Activated naive CD4-positive, alpha-beta T cell treated with anti-CD3 and anti-CD28 coated beads, Interleukin-2, amount 10 ng/mL, durations not matched to agents 7 days and 5 days (primary cell): ENCODE results near the gene ATF4.

Source experiments
- CTCF ChIA-PET: fragments of 350-600 bp; sonication (Branson Sonifier 250); formaldehyde crosslinking; loops from one replicate; lab custom pipeline; 2021; ENCODE audit warnings: antibody characterized with exemption; lab: Charles Lee
- DNase-seq: peaks from one replicate; pipeline ENCODE4 v3.0.0-alpha.2; 2020
- H3K27ac Mint-ChIP-seq: one replicate; pipeline ENCODE4 v1.8.0; 2021; ENCODE audit warnings: mild to moderate bottlenecking, moderate library complexity, mixed read lengths
- H3K27me3 Mint-ChIP-seq: one replicate; pipeline ENCODE4 v1.8.0; 2021; ENCODE audit warnings: mild to moderate bottlenecking, mixed read lengths
- H3K36me3 Mint-ChIP-seq: one replicate; pipeline ENCODE4 v1.8.0; 2021; ENCODE audit warnings: mixed read lengths
- H3K4me1 Mint-ChIP-seq: one replicate; pipeline ENCODE4 v1.8.0; 2021; ENCODE audit warnings: mixed read lengths
- H3K4me3 Mint-ChIP-seq: one replicate; pipeline ENCODE4 v1.8.0; 2021; ENCODE audit warnings: mild to moderate bottlenecking, moderate library complexity, mixed read lengths
- H3K9me3 Mint-ChIP-seq: one replicate; pipeline ENCODE4 v1.8.0; 2021; ENCODE audit warnings: mixed read lengths

The ATF4 gene

GRCh38 chr22:39532215-39533073 is 12.1 kb downstream of the ATF4 start, which contains the start of gene RPS19BP1:
Gene RPS19BP1 (minus strand): TSS chr22:39532748. CDS start chr22:39532738, 10 bp downstream.
- Mint-ChIP-seq H3K4me1 (peaks cover 64% of the 10 kb centered on the region), H3K27ac (peak within 1 kb of the TSS; percentile 93), H3K36me3 (peaks cover 34% of the 10 kb centered on the region), H3K27me3 (no peaks in the 10 kb centered on the region), H3K4me3 (peak within 1 kb of the TSS; percentile 98), H3K9me3 (no peaks in the 10 kb centered on the region)
- DNase-seq = peak; percentile 100
- CTCF ChIA-PET = interaction anchor here (1.6 to 7.0 kb wide), 4 partner anchors 16 to 216 kb away, joined by 5 to 216 read pairs (median 38); no protein-coding TSS in a partner anchor

GRCh38 chr22:39534092-39534506 is 13.7 kb downstream of the ATF4 start:
- peak overlapping the region; percentile 72 for H3K27ac Mint-ChIP-seq
- no peak overlapping the region for H3K4me3 Mint-ChIP-seq
- peaks cover 47% of the 10 kb centered on the region for H3K4me1 Mint-ChIP-seq
- CTCF ChIA-PET = interaction anchor here (0.6 to 4.7 kb wide), 19 partner anchors 11 to 643 kb away, joined by 3 to 86 read pairs (median 5); partner anchors contain the start of gene TNRC6B
- H3K9me3 Mint-ChIP-seq = no peaks in the 10 kb centered on the region
- DNase-seq = no peak
- no peaks in the 10 kb centered on the region for H3K27me3 Mint-ChIP-seq
- H3K36me3 Mint-ChIP-seq = peaks cover 30% of the 10 kb centered on the region

- DNase-seq = peak; percentile 87
- Mint-ChIP-seq H3K27ac (no peak overlapping the region), H3K36me3 (peaks cover 23% of the 10 kb centered on the region), H3K9me3 (no peaks in the 10 kb centered on the region), H3K4me3 (no peak overlapping the region), H3K27me3 (peaks cover 4% of the 10 kb centered on the region), H3K4me1 (peaks cover 40% of the 10 kb centered on the region)
- CTCF ChIA-PET = interaction anchor here (0.6 to 4.7 kb wide), 26 partner anchors 10 to 813 kb away, joined by 3 to 86 read pairs (median 4); partner anchors contain the start of gene TNRC6B
Observed at GRCh38 chr22:39534591-39535356, 14.4 kb downstream of the ATF4 start.

- peaks cover 35% of the 10 kb centered on the region for H3K4me1 Mint-ChIP-seq
- CTCF ChIA-PET = interaction anchor here (0.6 to 4.7 kb wide), 20 partner anchors 9 to 812 kb away, joined by 3 to 86 read pairs (median 6); partner anchors contain the start of gene TNRC6B
- H3K36me3 Mint-ChIP-seq = peaks cover 19% of the 10 kb centered on the region
- no peak overlapping the region for H3K27ac Mint-ChIP-seq
- H3K4me3 Mint-ChIP-seq = no peak overlapping the region
- no peaks in the 10 kb centered on the region for H3K9me3 Mint-ChIP-seq
- no peak for DNase-seq
- peaks cover 10% of the 10 kb centered on the region for H3K27me3 Mint-ChIP-seq
Observed at GRCh38 chr22:39535357-39535725, 15.0 kb downstream of the ATF4 start.

GRCh38 chr22:39535831-39536449 is 15.6 kb downstream of the ATF4 start:
- no peak overlapping the region for H3K4me3 Mint-ChIP-seq
- H3K27me3 Mint-ChIP-seq = peaks cover 13% of the 10 kb centered on the region
- no peaks in the 10 kb centered on the region for H3K9me3 Mint-ChIP-seq
- DNase-seq = no peak
- CTCF ChIA-PET = interaction anchor here (1.0 to 4.7 kb wide), 11 partner anchors 31 to 812 kb away, joined by 3 to 86 read pairs (median 8); no protein-coding TSS in a partner anchor
- H3K4me1 Mint-ChIP-seq = peaks cover 29% of the 10 kb centered on the region
- H3K27ac Mint-ChIP-seq = no peak overlapping the region
- H3K36me3 Mint-ChIP-seq = peaks cover 13% of the 10 kb centered on the region

GRCh38 chr22:39536711-39537110 is 16.3 kb downstream of the ATF4 start:
- Mint-ChIP-seq H3K27me3 (peaks cover 17% of the 10 kb centered on the region), H3K4me3 (no peak overlapping the region), H3K9me3 (no peaks in the 10 kb centered on the region), H3K36me3 (peaks cover 7% of the 10 kb centered on the region), H3K4me1 (peaks cover 21% of the 10 kb centered on the region), H3K27ac (no peak overlapping the region)
- no peak for DNase-seq
- CTCF ChIA-PET = interaction anchor here (0.7 to 4.7 kb wide), 7 partner anchors 30 to 811 kb away, joined by 3 to 86 read pairs (median 3); no protein-coding TSS in a partner anchor

GRCh38 chr22:39537975-39538374 is 17.6 kb downstream of the ATF4 start:
- Mint-ChIP-seq H3K27me3 (peaks cover 25% of the 10 kb centered on the region), H3K9me3 (no peaks in the 10 kb centered on the region), H3K4me1 (peaks cover 11% of the 10 kb centered on the region), H3K4me3 (no peak overlapping the region), H3K36me3 (no peaks in the 10 kb centered on the region), H3K27ac (no peak overlapping the region)
- no peak for DNase-seq
- CTCF ChIA-PET = interaction anchor here (1.3 to 4.1 kb wide), 3 partner anchors 44 to 499 kb away, joined by 4 to 45 read pairs (median 7); no protein-coding TSS in a partner anchor

GRCh38 chr22:39543095-39543494 is 22.7 kb downstream of the ATF4 start:
- CTCF ChIA-PET = interaction anchor here (0.7 to 1.8 kb wide), 7 partner anchors 18 to 805 kb away, joined by 3 to 23 read pairs (median 4); no protein-coding TSS in a partner anchor
- peaks cover 72% of the 10 kb centered on the region for H3K27me3 Mint-ChIP-seq
- no peak overlapping the region for H3K27ac Mint-ChIP-seq
- DNase-seq = peak; percentile 53
- peaks cover 21% of the 10 kb centered on the region for H3K4me1 Mint-ChIP-seq
- H3K4me3 Mint-ChIP-seq = no peak overlapping the region
- H3K9me3 Mint-ChIP-seq = no peaks in the 10 kb centered on the region
- H3K36me3 Mint-ChIP-seq = no peaks in the 10 kb centered on the region

GRCh38 chr22:39545386-39546365 is 25.3 kb downstream of the ATF4 start:
- H3K36me3 Mint-ChIP-seq = no peaks in the 10 kb centered on the region
- CTCF ChIA-PET = interaction anchor here (0.6 to 2.4 kb wide), 7 partner anchors 10 to 802 kb away, joined by 3 to 19 read pairs (median 6); no protein-coding TSS in a partner anchor
- peaks cover 21% of the 10 kb centered on the region for H3K4me1 Mint-ChIP-seq
- no peak overlapping the region for H3K27ac Mint-ChIP-seq
- peak; percentile 85 for DNase-seq
- no peak overlapping the region for H3K4me3 Mint-ChIP-seq
- H3K9me3 Mint-ChIP-seq = no peaks in the 10 kb centered on the region
- H3K27me3 Mint-ChIP-seq = peaks cover 82% of the 10 kb centered on the region

- CTCF ChIA-PET = interaction anchor here (2.4 kb wide), 1 partner anchor 477 kb away, joined by 14 read pairs; no protein-coding TSS in a partner anchor
- Mint-ChIP-seq H3K4me1 (peaks cover 21% of the 10 kb centered on the region), H3K4me3 (no peak overlapping the region), H3K27me3 (peaks cover 89% of the 10 kb centered on the region), H3K9me3 (no peaks in the 10 kb centered on the region), H3K36me3 (no peaks in the 10 kb centered on the region), H3K27ac (no peak overlapping the region)
- no peak for DNase-seq
Observed at GRCh38 chr22:39546889-39547586, 26.7 kb downstream of the ATF4 start.

- Mint-ChIP-seq H3K9me3 (no peaks in the 10 kb centered on the region), H3K27me3 (peaks cover 93% of the 10 kb centered on the region), H3K36me3 (no peaks in the 10 kb centered on the region), H3K4me3 (no peak overlapping the region), H3K27ac (no peak overlapping the region), H3K4me1 (peaks cover 21% of the 10 kb centered on the region)
- DNase-seq = no peak
- CTCF ChIA-PET = interaction anchor here (2.4 kb wide), 1 partner anchor 477 kb away, joined by 14 read pairs; no protein-coding TSS in a partner anchor
Observed at GRCh38 chr22:39547587-39547947, 27.2 kb downstream of the ATF4 start.

GRCh38 chr22:39553429-39553828 is 33.1 kb downstream of the ATF4 start:
- no peaks in the 10 kb centered on the region for H3K36me3 Mint-ChIP-seq
- peaks cover 5% of the 10 kb centered on the region for H3K4me1 Mint-ChIP-seq
- H3K27ac Mint-ChIP-seq = no peak overlapping the region
- H3K27me3 Mint-ChIP-seq = peaks cover 93% of the 10 kb centered on the region
- no peak for DNase-seq
- no peaks in the 10 kb centered on the region for H3K9me3 Mint-ChIP-seq
- CTCF ChIA-PET = interaction anchor here (0.7 to 1.4 kb wide), 2 partner anchors 471 to 472 kb away, joined by 3 to 5 read pairs; no protein-coding TSS in a partner anchor
- no peak overlapping the region for H3K4me3 Mint-ChIP-seq
